Esophagus muscularis mucosa (tissue), 4 donors: ENCODE results near the gene SLC6A18. TPM values are rescaled to one million over a fixed set of nuclear protein-coding genes. Genes with fewer than 3 reads are reported as not detected.

Source experiments
- DNase-seq: peaks from one replicate; pipeline ENCODE4 v3.0.0-alpha.2; 2017; ENCODE audit errors: extremely low spot score
- H3K27ac ChIP-seq, 4 donors: fragments of 200-600 bp; sonication (generic); replicated peaks in 1 of 4; 1 replicate in 3 of 4; 2 replicates in 1 of 4; pipeline ENCODE4 v1.5.1; 2016 to 2019; ENCODE audit warnings: mild to moderate bottlenecking in 1 of 4
- H3K27me3 ChIP-seq, 4 donors: fragments of 200-600 bp; sonication (generic); one replicate each; pipeline versions ENCODE4 v1.5.1 to v1.6.0; 2016 to 2019
- H3K36me3 ChIP-seq, 4 donors: fragments of 200-600 bp; sonication (generic); one replicate each; pipeline ENCODE4 v1.5.1; 2016 to 2019
- H3K4me1 ChIP-seq, 4 donors: fragments of 200-600 bp; sonication (generic); one replicate each; pipeline ENCODE4 v1.5.1; 2016 to 2019
- H3K4me3 ChIP-seq, 4 donors: fragments of 200-600 bp; sonication (generic); 1 replicate in 2 of 4; 2 replicates in 2 of 4; pipeline ENCODE4 v1.5.1; 2016 to 2019; ENCODE audit warnings: mild to moderate bottlenecking in 4 of 4, moderate library complexity in 1 of 4
- H3K9me3 ChIP-seq, 4 donors: fragments of 200-600 bp; sonication (generic); 1 replicate in 3 of 4; 2 replicates in 1 of 4; pipeline ENCODE4 v1.5.1; 2016 to 2019
- CTCF ChIP-seq, 3 experiments: fragments of 200-600 bp in 2 of 3; fragments of 450-650 bp in 1 of 3; sonication (generic) in 2 of 3; IDR thresholded peaks; one replicate each; pipeline ENCODE4 v1.5.1; 2017 to 2019; ENCODE audit warnings: antibody characterized with exemption in 3 of 3, mild to moderate bottlenecking in 2 of 3, moderate library complexity in 1 of 3
- EP300 ChIP-seq: sonication (generic); formaldehyde crosslinking; IDR thresholded peaks from one replicate; pipeline ENCODE4 v1.6.1; 2017; ENCODE audit warnings: antibody characterized with exemption
- POLR2A ChIP-seq: fragments of 450-650 bp; IDR thresholded peaks from one replicate; pipeline ENCODE4 v1.6.1; 2017; ENCODE audit warnings: antibody characterized with exemption, moderate library complexity, mild to moderate bottlenecking, low read depth
- POLR2AphosphoS5 ChIP-seq, 2 donors: sonication (generic); formaldehyde crosslinking; IDR thresholded peaks; one replicate each; pipeline ENCODE4 v1.6.1; 2017; ENCODE audit warnings: antibody characterized with exemption in 2 of 2
- WGBS: methylation state at CpG from one replicate; pipeline ENCODE4 v1.1.5; 2018; 5-methylcytosine and 5-hydroxymethylcytosine counted together
- intact Hi-C: fragments of 100-400 bp; cut with DNase I; formaldehyde crosslinking; loops from one replicate; pipeline ENCODE4 v1.15.1; 2023
- total RNA-seq, 4 donors: library from RNA; depleted of rRNA; stranded (reverse); fragments of >200 nt; gene quantifications; one replicate each; pipeline versions ENCODE4 v1.1.0 to v1.2.1, GENCODE V29; 2016

SLC6A18 gene
- total RNA-seq, 4 donors from 2014 or later: not detected

- intact Hi-C loops: no loop called here
- H3K4me1 ChIP-seq: no peaks in the 10 kb centered on the region
- H3K36me3 ChIP-seq: no peaks in the 10 kb centered on the region
- WGBS: 71% methylated on average over 12 of the region's 12 CpGs
- no peak overlapping the region for H3K27ac ChIP-seq
- no peaks in the 10 kb centered on the region for H3K9me3 ChIP-seq
- TF ChIP-seq POLR2A (no peak), POLR2AphosphoS5 (IDR thresholded peaks at IDR 0.05) (no peak), CTCF (IDR thresholded peaks at IDR 0.05) (no peak), EP300 (no peak)
- DNase-seq: no peak
- H3K4me3 ChIP-seq: no peak overlapping the region
- H3K27me3 ChIP-seq: peaks cover 0 to 71% (median 2%) of the 10 kb centered on the region in 4 donors
These were observed 34.9 kb upstream of the SLC6A18 start for GRCh38 chr5:1190278-1190677.

GRCh38 chr5:1190837-1191239 lies 34.3 kb upstream of the SLC6A18 start:
- DNase-seq: no peak
- Histone ChIP-seq H3K4me3 (no peak overlapping the region), H3K4me1 (no peaks in the 10 kb centered on the region), H3K27me3 (peaks cover 0 to 77% (median 2%) of the 10 kb centered on the region in 4 donors), H3K9me3 (no peaks in the 10 kb centered on the region), H3K36me3 (no peaks in the 10 kb centered on the region), H3K27ac (no peak overlapping the region)
- intact Hi-C loops: no loop called here
- WGBS: 16% methylated on average over 6 of the region's 6 CpGs
- no peak for TF ChIP-seq POLR2AphosphoS5 (IDR thresholded peaks at IDR 0.05)
- no peak for TF ChIP-seq CTCF (IDR thresholded peaks at IDR 0.05)
- TF ChIP-seq POLR2A: no peak
- TF ChIP-seq EP300: no peak

GRCh38 chr5:1192971-1193590 lies 32.1 kb upstream of the SLC6A18 start:
- TF ChIP-seq EP300 (no peak), POLR2AphosphoS5 (IDR thresholded peaks at IDR 0.05) (no peak), POLR2A (no peak), CTCF (IDR thresholded peaks at IDR 0.05) (no peak)

GRCh38 chr5:1193591-1193985 lies 31.6 kb upstream of the SLC6A18 start:
- Histone ChIP-seq H3K27ac (no peak overlapping the region), H3K36me3 (no peaks in the 10 kb centered on the region), H3K27me3 (peaks cover 0 to 77% (median 4%) of the 10 kb centered on the region in 4 donors), H3K4me3 (no peak overlapping the region), H3K4me1 (no peaks in the 10 kb centered on the region), H3K9me3 (no peaks in the 10 kb centered on the region)
- TF ChIP-seq POLR2AphosphoS5 (IDR thresholded peaks at IDR 0.05): no peak
- no peak for TF ChIP-seq CTCF (IDR thresholded peaks at IDR 0.05)
- 82% methylated on average over 17 of the region's 28 CpGs for WGBS
- DNase-seq: no peak
- intact Hi-C loops: no loop called here

More at GRCh38 chr5:1192971-1193590, 32.1 kb upstream of the SLC6A18 start:
- H3K27ac ChIP-seq: no peak overlapping the region
- H3K36me3 ChIP-seq: no peaks in the 10 kb centered on the region
- no peaks in the 10 kb centered on the region for H3K4me1 ChIP-seq
- DNase-seq: no peak
- H3K27me3 ChIP-seq: peaks cover 0 to 78% (median 4%) of the 10 kb centered on the region in 4 donors
- intact Hi-C loops: no loop called here
- H3K4me3 ChIP-seq: no peak overlapping the region
- H3K9me3 ChIP-seq: no peaks in the 10 kb centered on the region
- WGBS: 66% methylated on average over 18 of the region's 18 CpGs

- no peak overlapping the region for H3K4me3 ChIP-seq
- TF ChIP-seq POLR2A: no peak
- no peak for TF ChIP-seq POLR2AphosphoS5 (IDR thresholded peaks at IDR 0.05)
- no peak for TF ChIP-seq CTCF (IDR thresholded peaks at IDR 0.05)
- intact Hi-C loops: no loop called here
- H3K4me1 ChIP-seq: no peaks in the 10 kb centered on the region
- H3K36me3 ChIP-seq: no peaks in the 10 kb centered on the region
- H3K27ac ChIP-seq: no peak overlapping the region
- DNase-seq: no peak
- peaks cover 0 to 76% (median 2%) of the 10 kb centered on the region in 4 donors for H3K27me3 ChIP-seq
- no peaks in the 10 kb centered on the region for H3K9me3 ChIP-seq
- whole genome bisulfite sequencing: 84% methylated on average over 6 of the region's 6 CpGs
These were observed 30.8 kb upstream of the SLC6A18 start for GRCh38 chr5:1194378-1194777.
